A549 treated with DMSO at 1 μM for 4 hours (cell line): Measurements from ENCODE around the gene FARSB. TPM values are rescaled to one million over a fixed set of nuclear protein-coding genes. Genes with fewer than 3 reads are reported as not detected.

Source experiments
- total RNA-seq: library from RNA; stranded (reverse); fragments of 200-300 nt; extraction: Qiagen RNA extraction; gene quantifications from 5 replicates; pipeline ENCODE4 v1.2.3, GENCODE V29; 2022; ENCODE audit warnings: low read depth

The FARSB gene
- 42.2 to 47.8 TPM (median 44.7 TPM) in 5 replicates for total RNA-seq

GRCh38 chr2:222655787-222656525, at the start of gene FARSB:
FARSB (minus strand) TSS chr2:222656092; CDS start chr2:222656073, 19 bp downstream.

DNA sequence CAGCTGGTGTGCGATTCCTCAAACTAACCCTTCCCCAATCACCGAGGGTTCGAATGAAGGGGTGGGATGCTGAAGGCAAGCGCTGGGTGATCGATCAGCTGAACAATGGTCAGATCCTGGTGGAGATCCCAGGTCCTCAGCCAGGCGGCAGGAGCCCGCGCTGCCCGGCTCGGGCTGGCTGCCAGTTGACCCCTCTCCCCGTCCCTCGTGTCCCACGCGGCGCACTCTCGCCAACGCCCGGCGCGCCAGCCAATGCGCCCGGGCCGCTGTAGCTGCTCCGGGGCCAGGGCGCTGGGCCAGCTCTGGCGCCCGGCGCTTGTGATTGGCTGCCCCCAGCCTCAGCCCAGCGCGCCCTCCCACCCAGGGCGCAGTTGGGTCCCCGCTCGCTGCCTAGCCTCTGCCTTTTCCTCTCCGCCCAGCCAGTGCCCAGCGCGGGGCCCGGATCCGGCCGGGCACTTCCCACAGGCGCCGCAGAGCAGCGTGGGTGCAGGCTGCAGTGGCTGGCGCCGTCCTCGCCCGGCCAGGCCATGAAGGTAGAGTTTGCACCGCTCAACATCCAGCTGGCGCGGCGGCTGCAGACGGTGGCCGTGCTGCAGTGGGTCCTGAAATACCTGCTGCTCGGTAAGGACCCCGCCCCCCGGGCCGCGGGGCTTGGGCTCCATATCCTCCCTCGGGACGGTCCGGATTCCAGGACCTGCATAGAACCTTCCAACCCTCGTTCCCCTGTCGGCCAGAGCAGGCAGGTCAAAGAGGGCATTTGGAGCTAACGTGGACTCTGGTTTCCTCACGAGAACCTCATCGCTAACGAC, 15.6 kb upstream of the FARSB start, which contains the start of gene MOGAT1:
Gene MOGAT1, plus strand, starts transcription at position 400 of the 809 bp plus-strand sequence. Its CDS starts 128 bp downstream, at position 528.

Other genes starting within 250 kb of the FARSB start
- gene SGPP2, start 231.5 kb downstream of the FARSB start, total RNA-seq: 0.15 to 0.31 TPM (median 0.20 TPM) in 5 replicates
- not detected in 5 replicates for gene MOGAT1, start 15.6 kb upstream of the FARSB start, total RNA-seq
- 84.5 to 113 TPM (median 107 TPM) in 5 replicates for gene ACSL3, start 204.9 kb upstream of the FARSB start, total RNA-seq